C4-2B (cell line): ENCODE results near the gene SSBP2.

Source experiments
- CTCF ChIP-seq: fragments of 450-650 bp; conservative IDR thresholded peaks from 2 replicates; pipeline ENCODE4 v1.5.1; 2017; ENCODE audit warnings: mild to moderate bottlenecking
- ZFX ChIP-seq: fragments of 450-650 bp; IDR thresholded peaks from 2 replicates; pipeline ENCODE4 v1.6.1; 2017

- no peak for TF ChIP-seq CTCF
- no peak for TF ChIP-seq ZFX
These were observed 2.3 kb downstream of the SSBP2 start for GRCh38 chr5:81748556-81748955.
